Suppressor macrophage (primary cell): ENCODE measurements around the gene S100A7.
A peak's percentile ranks its signal among the peaks of the same experiment; 100 is the strongest.
"Not testable (repeated sequence)": the region's sequence is repeated elsewhere in the genome, so short reads cannot be mapped to it uniquely, and the experiment has no call there.

ENCODE experiments used
- DNase-seq, 4 experiments: peaks; one replicate each; pipeline ENCODE4 v3.0.0-alpha.2; 2020 to 2022

The S100A7 gene

GRCh38 chr1:153475282-153475681 is 14.8 kb upstream of the S100A7 start:
- DNase-seq = no peak

GRCh38 chr1:153474347-153474746 is 13.9 kb upstream of the S100A7 start:
- peak in 1 of 4 experiments; percentile 10 for DNase-seq

GRCh38 chr1:153470707-153471106 is 10.3 kb upstream of the S100A7 start:
- peak in 1 of 4 experiments; percentile 7 for DNase-seq

DNA sequence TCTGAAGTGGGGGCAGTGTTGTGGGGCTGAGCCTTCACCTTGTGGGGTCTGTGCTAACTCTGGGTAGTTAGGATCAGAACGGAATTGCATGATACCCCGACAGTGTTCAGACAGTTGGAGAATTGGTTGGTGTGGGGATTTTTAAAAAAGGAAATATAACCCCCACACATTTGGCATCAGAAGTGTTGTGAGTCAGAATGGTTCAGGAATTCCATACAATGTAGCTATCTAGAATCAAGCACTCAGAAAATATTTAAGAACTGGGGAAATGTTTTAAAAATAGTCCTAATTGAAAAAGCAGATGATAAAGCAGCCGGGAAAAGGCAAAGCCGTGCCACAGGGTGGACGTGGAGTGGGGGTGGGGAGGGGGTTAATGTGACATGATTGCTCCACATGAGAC is 6.5 kb upstream of the S100A7 start:
- no peak for DNase-seq

- DNase-seq = peak; percentile 60 to 77 (median 73)
Measured at GRCh38 chr1:153465811-153466636, 5.6 kb upstream of the S100A7 start.

GRCh38 chr1:153462741-153463140 is 2.3 kb upstream of the S100A7 start:
- DNase-seq = peak in 2 of 4 experiments; percentile 48 to 60

- no peak for DNase-seq
Measured at GRCh38 chr1:153459655-153460054, 796 bp downstream of the S100A7 start.

DNA sequence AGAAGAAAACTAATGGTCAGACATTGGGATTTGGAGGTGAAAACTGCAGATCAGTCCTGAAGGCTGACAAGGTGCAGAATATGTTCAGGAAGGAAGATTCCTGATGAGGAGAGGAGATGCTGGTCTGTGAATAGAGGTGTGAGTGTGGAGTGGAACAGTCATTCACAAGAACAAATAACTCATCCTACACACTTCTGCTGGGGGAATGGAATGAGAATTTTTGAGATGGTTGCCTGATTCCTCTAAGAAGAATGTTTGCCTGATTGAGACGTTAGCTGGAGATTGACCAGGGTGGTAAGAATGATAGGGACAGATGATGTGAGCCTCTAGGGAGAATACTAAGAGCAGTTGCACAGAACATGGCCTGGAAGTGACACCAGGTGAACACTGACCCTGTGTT is 4.1 kb downstream of the S100A7 start:
- no peak for DNase-seq

GRCh38 chr1:153448851-153449250 is 11.6 kb downstream of the S100A7 start:
- not testable (repeated sequence) for DNase-seq

- DNase-seq = no peak
Measured at GRCh38 chr1:153447498-153448170, 12.8 kb downstream of the S100A7 start.

- no peak for DNase-seq
Measured at GRCh38 chr1:153444078-153444477, 16.4 kb downstream of the S100A7 start.

DNA sequence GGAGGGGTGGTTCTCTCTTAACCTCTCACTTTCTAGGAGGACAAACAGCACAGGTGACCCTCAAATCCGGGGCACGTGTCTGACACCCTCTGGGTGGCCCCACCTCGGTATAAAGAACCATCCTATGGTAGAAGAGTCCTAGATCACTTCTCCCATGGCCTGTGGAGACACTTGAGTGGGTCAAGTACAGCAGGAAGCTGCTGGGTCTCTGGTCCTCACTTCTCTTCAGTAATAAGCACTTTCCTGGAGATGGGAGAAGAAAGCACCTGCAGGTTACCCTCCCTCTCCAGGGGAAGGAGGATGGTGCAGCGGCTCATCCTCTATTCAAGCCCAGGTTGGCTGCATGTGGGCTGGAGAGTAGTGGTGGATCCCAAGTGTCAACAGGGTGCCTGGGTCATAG is 17.0 kb downstream of the S100A7 start:
- DNase-seq = no peak

- DNase-seq = no peak
Measured at GRCh38 chr1:153441238-153441755, 19.2 kb downstream of the S100A7 start.

GRCh38 chr1:153439273-153439672 is 21.2 kb downstream of the S100A7 start:
- DNase-seq = no peak

- DNase-seq = no peak
Measured at GRCh38 chr1:153438599-153438998, 21.9 kb downstream of the S100A7 start.

DNA sequence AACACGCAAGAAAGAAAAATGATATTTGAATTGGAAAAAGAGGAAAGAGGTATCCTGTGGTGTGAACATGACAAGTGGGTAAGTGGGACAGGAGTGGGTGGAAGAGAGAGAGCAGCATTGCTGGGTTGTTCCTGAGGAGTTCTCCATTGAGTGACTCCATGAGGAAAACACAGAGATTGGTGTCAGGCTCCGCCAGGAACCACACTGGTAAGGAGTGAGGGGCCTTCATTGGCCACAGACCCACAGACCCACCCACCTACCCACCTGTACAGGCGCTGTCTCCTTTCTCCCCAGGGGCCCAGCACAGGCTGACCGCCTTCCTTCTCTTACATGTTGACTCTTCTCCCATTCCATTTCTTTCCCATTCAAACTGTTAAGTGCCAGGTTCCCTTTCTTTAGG is 23.2 kb downstream of the S100A7 start:
- DNase-seq = no peak

DNA sequence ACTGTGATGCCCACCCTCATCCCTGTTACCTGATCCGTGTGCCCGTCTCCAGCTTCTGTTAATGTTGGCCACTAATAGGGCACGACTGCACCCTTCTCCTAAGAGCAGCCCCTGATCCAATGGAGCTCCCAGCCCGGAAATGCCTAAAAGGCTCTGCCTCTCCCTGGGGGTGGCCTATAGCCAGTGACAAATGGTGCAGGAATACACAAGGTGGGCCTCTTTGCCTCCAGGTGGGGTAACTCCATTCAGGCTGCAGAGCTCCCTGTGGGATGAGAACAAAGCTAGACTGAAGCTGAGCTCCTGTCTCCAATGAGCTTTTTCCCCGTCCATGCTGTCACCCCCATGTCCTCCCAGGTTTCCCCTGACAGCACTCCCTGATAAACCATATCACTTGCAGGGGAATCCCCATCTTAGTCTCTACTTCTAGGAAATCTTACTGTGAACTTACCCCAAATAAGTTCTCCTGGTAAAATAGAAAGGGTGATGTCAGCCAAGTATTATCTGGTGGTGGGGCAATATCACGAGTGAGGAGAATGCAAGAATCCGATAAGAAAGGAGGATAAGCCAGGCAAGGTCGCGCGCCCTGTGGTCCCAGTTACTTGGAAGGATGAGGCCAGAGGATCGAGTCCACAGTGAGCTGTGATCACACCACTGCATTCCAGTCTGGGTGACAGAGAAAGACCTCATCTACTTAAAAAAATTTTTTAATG is 25.6 kb downstream of the S100A7 start:
- DNase-seq = no peak

- no peak for DNase-seq
Measured at GRCh38 chr1:153432874-153433681, 27.4 kb downstream of the S100A7 start.

GRCh38 chr1:153431928-153432327 is 28.5 kb downstream of the S100A7 start:
- DNase-seq = no peak

DNA sequence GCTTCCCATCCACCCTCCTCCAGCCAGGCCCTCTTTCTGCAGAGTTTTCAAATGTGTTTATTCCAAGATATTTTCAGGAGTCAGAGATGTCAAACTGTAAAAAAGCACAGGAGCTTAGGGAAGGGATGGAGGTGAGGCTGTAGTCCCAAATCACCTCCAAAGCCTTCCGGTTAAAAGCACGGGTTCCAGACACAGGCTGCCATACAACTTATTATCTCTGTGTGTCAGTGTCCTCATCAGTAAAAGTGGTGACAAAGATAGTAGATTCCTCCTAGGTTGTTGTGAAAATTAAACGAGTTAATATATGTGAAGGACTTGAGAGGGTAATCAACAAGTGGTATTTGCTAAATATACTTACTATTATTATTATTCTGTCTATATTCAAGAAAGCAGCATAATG is 29.0 kb downstream of the S100A7 start:
- no peak for DNase-seq

- DNase-seq = no peak
Measured at GRCh38 chr1:153431002-153431401, 29.4 kb downstream of the S100A7 start.

DNA sequence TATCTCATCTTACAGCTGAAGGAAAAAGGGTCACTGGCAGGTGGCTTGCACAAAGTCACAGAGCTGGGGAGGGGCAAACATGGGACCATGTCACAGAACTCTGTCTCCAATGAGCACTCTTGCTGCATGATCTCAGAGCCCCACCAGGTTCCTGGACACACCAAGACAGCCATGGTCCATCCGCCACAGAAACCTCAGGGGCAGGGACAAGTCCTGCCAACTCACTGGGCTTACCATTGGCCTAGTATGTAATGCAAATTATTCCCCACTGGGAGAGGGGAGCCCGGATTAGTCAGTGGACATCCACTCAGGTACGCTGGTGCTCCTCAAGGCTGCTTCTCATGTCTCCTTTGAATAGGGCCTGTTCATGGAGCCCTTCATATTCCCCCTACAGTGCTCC is 29.9 kb downstream of the S100A7 start:
- no peak for DNase-seq
